Adrenal gland (tissue), 12 donors: ENCODE measurements around the gene SFT2D3. TPM values are rescaled to one million over a fixed set of nuclear protein-coding genes. Genes with fewer than 3 reads are reported as not detected.
"Not testable (repeated sequence)": the region's sequence is repeated elsewhere in the genome, so short reads cannot be mapped to it uniquely, and the experiment has no call there.

Experiments
- DNase-seq, 7 donors: peaks; one replicate each; pipeline ENCODE4 v3.0.0-alpha.2; 2019 to 2020
- H3K27ac ChIP-seq, 5 donors: fragments of 200-600 bp; sonication (generic) in 4 of 5; 1 replicate in 3 of 5; 2 replicates in 2 of 5; pipeline versions ENCODE4 v1.5.1 to v1.8.0; 2016 to 2020; ENCODE audit warnings: mild to moderate bottlenecking in 1 of 5
- H3K27me3 ChIP-seq: fragments of 200-600 bp; 2 replicates; pipeline ENCODE4 v1.8.0; 2021
- H3K36me3 ChIP-seq, 2 donors: fragments of 200-600 bp; replicated peaks in 1 of 2; 1 replicate in 1 of 2; 2 replicates in 1 of 2; pipeline versions ENCODE4 v1.5.1 to v1.8.0; 2018 to 2022
- H3K4me1 ChIP-seq, 2 donors: fragments of 200-600 bp; replicated peaks in 1 of 2; 1 replicate in 1 of 2; 2 replicates in 1 of 2; pipeline versions ENCODE4 v1.5.1 to v1.8.0; 2018 to 2021
- H3K4me3 ChIP-seq, 4 donors: fragments of 200-600 bp; sonication (generic) in 3 of 4; one replicate each; pipeline ENCODE4 v1.5.1; 2016 to 2018
- H3K9me3 ChIP-seq, 3 donors: fragments of 200-600 bp; sonication (generic) in 1 of 3; replicated peaks in 1 of 3; 1 replicate in 2 of 3; 2 replicates in 1 of 3; pipeline versions ENCODE4 v1.5.1 to v1.8.0; 2016 to 2021
- POLR2A ChIP-seq, 2 donors: fragments of 450-650 bp; IDR thresholded peaks; one replicate each; pipeline ENCODE4 v1.6.1; 2017; ENCODE audit warnings: antibody characterized with exemption in 2 of 2, mild to moderate bottlenecking in 2 of 2, moderate library complexity in 1 of 2
- WGBS, 4 donors: extraction: QIAGEN DNeasy Blood & Tissue Kit in 2 of 4; methylation state at CpG; one replicate each; pipeline versions ENCODE4 v1.1.5 to v1.1.7; 2013 to 2017; 5-methylcytosine and 5-hydroxymethylcytosine counted together
- intact Hi-C, 2 donors: fragments of 100-400 bp; cut with DNase I; formaldehyde crosslinking; loops; one replicate each; pipeline versions ENCODE4 v1.14.1 to v1.15.0; 2022 to 2023
- polyA plus RNA-seq, 3 donors: library from polyadenylated mRNA; stranded (reverse); fragments of 200-250 nt in 2 of 3; fragments of 350-450 nt in 1 of 3; fragmentation: Illumina TruSeq in 1 of 3; extraction: RNeasy Lipid Tissue Mini Kit (QIAGEN cat#74804) in 1 of 3; gene quantifications; one replicate each; pipeline ENCODE4 v1.2.3, GENCODE V29; 2013 to 2014
- total RNA-seq, 9 donors: library from RNA; depleted of rRNA in 4 of 9; stranded (reverse); fragments of >200 nt in 4 of 9; fragments of 120-200 nt in 1 of 9; fragmentation: NEBNext Ultra II Directional in 1 of 9; extraction: Animal tissue kit (Norgen Biotek cat#: 25700) in 1 of 9; gene quantifications; one replicate each; pipeline versions ENCODE4 v1.1.0 to v1.2.4, GENCODE V29; 2013 to 2023
- TF ChIP-seq, protein P1 (sequence below), 6 experiments: fragments of 450-650 bp in 4 of 6; fragments of 200-600 bp in 2 of 6; sonication (generic) in 1 of 6; IDR thresholded peaks; 1 replicate in 5 of 6; 2 replicates in 1 of 6; pipeline versions ENCODE4 v1.5.1 to v1.8.0; 2016 to 2021; ENCODE audit warnings: antibody characterized with exemption in 6 of 6, mild to moderate bottlenecking in 2 of 6, moderate library complexity in 1 of 6
- donor health status: healthy with polysubstance abuse.
- donor health status: Bipolar disorder and iron deficiency.
- donor health status: DM: yes; HTN: yes; CAD: no.
- donor health status: DM: no; HTN: no; CAD: no.
- donor health status: DM: no; HTN: no; CAD: no.
- donor health status: DM: yes; HTN: yes; CAD: no.

The SFT2D3 gene
- total and polyA plus RNA-seq, 12 donors = 4.3 to 12.2 (median 6.4) TPM

DNA sequence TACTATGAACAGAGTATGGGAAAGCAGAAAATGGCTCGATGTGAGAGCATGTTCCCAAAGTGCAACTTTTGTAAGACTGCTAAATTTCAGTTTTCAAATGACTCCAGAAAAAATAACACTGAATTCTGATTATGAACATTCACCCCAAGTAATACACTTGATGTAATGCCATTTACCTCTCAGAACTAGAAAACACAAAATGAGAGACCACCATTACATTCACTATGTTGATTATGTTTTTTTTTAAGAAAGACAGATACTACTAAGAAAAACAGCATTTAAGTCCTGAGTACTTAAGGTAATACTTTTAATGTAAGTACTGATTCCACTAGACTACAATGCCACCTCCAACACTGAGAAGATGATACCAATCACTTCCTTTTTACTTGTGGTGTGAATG is 38.5 kb downstream of the SFT2D3 start:
- 88 to 93% (median 91%) methylated on average over 1 of the region's 1 CpG for WGBS, 4 donors
- peaks cover 0 to under 1% of the 10 kb centered on the region in 2 donors for H3K4me1 ChIP-seq
- no peak for DNase-seq
- H3K27ac ChIP-seq = no peak overlapping the region
- H3K4me3 ChIP-seq = no peak overlapping the region
- no peaks in the 10 kb centered on the region for H3K9me3 ChIP-seq
- no peaks in the 10 kb centered on the region for H3K27me3 ChIP-seq
- intact Hi-C loops = no loop called here
- TF ChIP-seq POLR2A (IDR thresholded peaks at IDR 0.05) = no peak
- TF ChIP-seq, protein P1, sequence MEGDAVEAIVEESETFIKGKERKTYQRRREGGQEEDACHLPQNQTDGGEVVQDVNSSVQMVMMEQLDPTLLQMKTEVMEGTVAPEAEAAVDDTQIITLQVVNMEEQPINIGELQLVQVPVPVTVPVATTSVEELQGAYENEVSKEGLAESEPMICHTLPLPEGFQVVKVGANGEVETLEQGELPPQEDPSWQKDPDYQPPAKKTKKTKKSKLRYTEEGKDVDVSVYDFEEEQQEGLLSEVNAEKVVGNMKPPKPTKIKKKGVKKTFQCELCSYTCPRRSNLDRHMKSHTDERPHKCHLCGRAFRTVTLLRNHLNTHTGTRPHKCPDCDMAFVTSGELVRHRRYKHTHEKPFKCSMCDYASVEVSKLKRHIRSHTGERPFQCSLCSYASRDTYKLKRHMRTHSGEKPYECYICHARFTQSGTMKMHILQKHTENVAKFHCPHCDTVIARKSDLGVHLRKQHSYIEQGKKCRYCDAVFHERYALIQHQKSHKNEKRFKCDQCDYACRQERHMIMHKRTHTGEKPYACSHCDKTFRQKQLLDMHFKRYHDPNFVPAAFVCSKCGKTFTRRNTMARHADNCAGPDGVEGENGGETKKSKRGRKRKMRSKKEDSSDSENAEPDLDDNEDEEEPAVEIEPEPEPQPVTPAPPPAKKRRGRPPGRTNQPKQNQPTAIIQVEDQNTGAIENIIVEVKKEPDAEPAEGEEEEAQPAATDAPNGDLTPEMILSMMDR (IDR thresholded peaks at IDR 0.05) = no peak
- H3K36me3 ChIP-seq = no peaks in the 10 kb centered on the region

DNA sequence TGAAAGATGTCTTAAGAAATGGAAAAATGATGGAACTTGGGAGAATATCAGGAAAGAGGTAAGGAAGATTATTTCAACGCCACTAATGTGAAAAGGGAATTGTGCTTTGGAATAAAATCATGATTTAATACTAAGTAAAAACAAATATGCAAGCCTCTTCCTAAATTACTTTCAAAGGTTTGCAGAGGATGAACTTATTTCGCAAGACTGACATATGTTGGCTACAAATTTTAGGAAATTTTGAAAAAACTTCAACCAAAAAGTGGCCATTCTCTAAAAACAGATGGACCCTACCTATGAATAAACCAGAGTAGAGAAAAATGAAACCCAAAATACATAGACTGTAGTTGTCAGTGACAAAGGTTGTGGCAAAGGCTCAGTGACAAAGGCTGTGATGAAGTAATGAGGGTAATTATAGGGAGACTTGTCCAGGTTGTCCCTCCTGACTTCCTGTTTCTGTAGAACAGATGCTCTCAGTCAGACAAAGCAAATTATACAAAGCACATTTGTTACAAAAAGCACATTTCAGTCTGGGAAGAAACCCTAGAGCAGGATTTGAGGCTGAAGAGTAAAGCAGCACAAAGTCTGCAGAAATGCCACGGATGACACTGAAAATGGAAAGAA is 39.5 kb downstream of the SFT2D3 start:
- WGBS, 4 donors = 95 to 98% (median 96%) methylated on average over 3 of the region's 3 CpGs
- H3K4me1 ChIP-seq = no peaks in the 10 kb centered on the region
- H3K4me3 ChIP-seq = no peak overlapping the region
- TF ChIP-seq, protein P1 (IDR thresholded peaks at IDR 0.05) = no peak
- DNase-seq = no peak
- intact Hi-C loops = no loop called here
- H3K9me3 ChIP-seq = no peaks in the 10 kb centered on the region
- H3K27ac ChIP-seq = no peak overlapping the region
- H3K27me3 ChIP-seq = no peaks in the 10 kb centered on the region
- no peaks in the 10 kb centered on the region for H3K36me3 ChIP-seq

DNA sequence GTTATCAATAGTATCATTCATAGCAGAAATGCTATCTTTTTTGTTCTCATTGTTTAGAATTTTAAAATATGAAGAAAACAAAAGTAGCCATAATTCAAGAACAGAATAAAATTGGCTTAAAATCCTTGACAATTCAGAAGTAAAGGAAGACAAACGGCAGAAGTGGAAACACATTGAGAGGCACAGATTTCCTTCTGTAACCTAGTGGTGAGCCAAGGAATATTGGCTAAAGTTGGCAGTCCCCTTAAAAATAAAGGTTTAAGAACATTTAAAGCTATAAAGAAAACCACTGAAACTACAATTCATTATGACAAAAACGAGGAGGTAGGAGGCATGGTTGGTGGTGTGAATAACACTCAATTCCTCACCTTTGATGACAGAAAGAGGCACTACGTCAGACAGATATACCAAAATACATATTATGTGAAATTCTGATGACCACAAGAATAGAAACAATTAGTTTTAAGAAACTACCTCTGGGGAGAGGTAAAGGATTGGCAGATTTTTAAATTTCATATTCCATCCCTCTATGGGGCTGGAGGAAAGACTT is 42.3 kb downstream of the SFT2D3 start:
- no peak for TF ChIP-seq POLR2A (IDR thresholded peaks at IDR 0.05)
- TF ChIP-seq, protein P1 (IDR thresholded peaks at IDR 0.05) = no peak
- 75 to 82% (median 78%) methylated on average over 3 of the region's 3 CpGs for WGBS, 4 donors
- H3K9me3 ChIP-seq = no peaks in the 10 kb centered on the region
- peaks cover 0 to 6% of the 10 kb centered on the region in 2 donors for H3K36me3 ChIP-seq
- H3K4me3 ChIP-seq = no peak overlapping the region
- no peak for DNase-seq
- intact Hi-C loops = no loop called here
- no peaks in the 10 kb centered on the region for H3K27me3 ChIP-seq
- H3K27ac ChIP-seq = no peak overlapping the region
- no peaks in the 10 kb centered on the region for H3K4me1 ChIP-seq

DNA sequence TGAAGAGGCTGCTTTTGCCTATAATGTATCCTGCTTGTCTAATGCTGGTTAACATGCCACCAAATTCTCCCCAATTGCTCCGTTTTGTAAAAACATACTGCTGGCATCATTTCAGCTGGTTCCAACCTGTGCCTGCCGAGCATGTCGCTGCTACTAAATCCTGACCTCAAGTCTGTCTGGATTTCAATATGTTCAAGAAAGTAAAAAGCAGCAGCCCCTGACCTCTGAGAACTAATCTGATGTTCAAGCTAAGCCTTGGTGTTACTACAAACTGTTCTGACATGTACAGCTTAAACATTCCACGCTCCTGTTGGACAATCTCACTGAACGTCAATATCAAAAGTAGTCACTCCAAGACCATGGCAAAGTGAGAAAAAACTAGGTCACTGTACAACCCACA is 46.3 kb downstream of the SFT2D3 start:
- no peak for TF ChIP-seq POLR2A (IDR thresholded peaks at IDR 0.05)
- TF ChIP-seq, protein P1 (IDR thresholded peaks at IDR 0.05) = no peak
- Histone ChIP-seq H3K4me3 (no peak overlapping the region), H3K36me3 (peaks cover 0 to 6% of the 10 kb centered on the region in 2 donors), H3K27ac (no peak overlapping the region), H3K9me3 (no peaks in the 10 kb centered on the region), H3K27me3 (no peaks in the 10 kb centered on the region), H3K4me1 (no peaks in the 10 kb centered on the region)
- intact Hi-C loops = no loop called here
- DNase-seq = no peak
- 95 to 98% (median 97%) methylated on average over 5 of the region's 5 CpGs for WGBS, 4 donors

DNA sequence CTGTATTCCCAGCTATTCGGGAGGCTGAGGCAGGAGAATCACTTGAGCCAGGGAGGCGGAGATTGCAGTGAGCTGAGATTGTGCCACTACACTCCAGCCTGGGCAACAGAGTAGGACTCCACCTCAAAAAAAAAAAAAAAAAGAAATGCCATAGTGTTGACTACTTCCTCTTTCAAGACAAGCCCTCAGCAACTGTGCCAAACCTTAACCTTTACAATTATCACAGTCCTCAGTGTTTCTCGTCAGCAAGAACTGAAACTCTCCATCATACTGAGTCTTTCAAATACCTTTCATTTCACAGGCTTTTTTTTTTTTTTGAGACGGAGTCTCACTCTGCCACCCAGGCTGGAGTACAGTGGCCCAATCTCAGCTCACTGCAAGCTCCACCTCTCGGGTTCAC is 48.2 kb downstream of the SFT2D3 start:
- H3K27me3 ChIP-seq, H3K9me3 ChIP-seq, intact Hi-C loops, H3K27ac ChIP-seq, H3K4me3 ChIP-seq, H3K36me3 ChIP-seq, H3K4me1 ChIP-seq, DNase-seq: not testable (repeated sequence)
- WGBS, 4 donors = 75 to 83% (median 81%) methylated on average over 5 of the region's 5 CpGs
